ENCODE data around the gene ACVR2A. TPM values are rescaled to one million over a fixed set of nuclear protein-coding genes. Genes with fewer than 3 reads are reported as not detected.

The ACVR2A gene
- 5.7 and 6.8 TPM in 2 replicates for total RNA-seq (2014; rRNA removed; shearing (Covaris generic))
- polyA plus RNA-seq (2015; cell fraction: cytosol; rRNA removed) = 2.8 and 2.9 TPM in 2 replicates
- polyA plus RNA-seq (2015; cell fraction: nucleus; rRNA removed) = 7.9 and 8.9 TPM in 2 replicates

GRCh38 chr2:147844697-147845410 is at the start of gene ACVR2A:
Gene ACVR2A, plus strand, starts transcription at chr2:147845029. Its CDS starts 124 bp downstream, at chr2:147845153.
- DNase-seq (ENCODE audit: low read depth) = peak; percentile 51

GRCh38 chr2:147800316-147800715 is 44.5 kb upstream of the ACVR2A start:
- no peak for DNase-seq (ENCODE audit: low read depth)

DNA sequence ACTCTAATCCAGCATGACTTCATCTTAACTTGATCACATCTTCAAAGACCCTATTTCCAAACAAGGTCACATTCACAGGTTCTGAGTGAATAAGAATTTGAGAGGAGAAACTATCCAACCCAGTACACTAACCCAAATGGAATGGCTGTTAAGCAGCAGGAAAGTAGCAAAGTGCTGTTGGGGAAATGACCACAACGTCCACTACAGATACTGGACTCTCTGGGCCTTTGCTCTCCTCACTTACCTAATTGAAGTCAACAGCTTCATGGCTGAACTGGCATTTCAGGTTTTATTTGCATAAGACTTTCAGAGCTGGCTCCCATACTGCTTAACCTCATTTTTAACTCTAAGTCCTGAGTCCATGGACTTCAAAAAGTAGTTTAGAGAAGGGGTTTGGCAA is 38.0 kb upstream of the ACVR2A start:
- no peak for DNase-seq (ENCODE audit: low read depth)

DNA sequence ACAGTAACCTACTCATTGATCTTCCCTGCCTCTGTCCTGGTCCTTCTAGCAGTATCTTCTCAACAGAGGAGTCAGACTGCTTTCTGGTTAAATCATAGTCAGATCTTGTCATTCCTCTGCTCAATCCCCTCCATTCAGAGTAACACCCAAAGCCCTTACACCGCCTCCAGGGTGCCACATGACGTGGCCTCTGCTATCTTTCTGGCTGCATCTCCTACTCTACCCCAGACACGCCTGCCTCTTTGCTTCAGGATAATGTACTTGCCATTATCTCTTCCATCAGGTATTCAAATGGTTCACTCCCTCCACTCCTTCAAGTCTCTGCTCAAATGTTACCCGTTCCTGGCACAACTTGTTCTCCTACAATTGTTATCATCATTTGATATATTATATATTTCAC is 36.3 kb upstream of the ACVR2A start:
- DNase-seq (ENCODE audit: low read depth) = no peak

GRCh38 chr2:147810883-147811765 is 33.7 kb upstream of the ACVR2A start:
- DNase-seq (ENCODE audit: low read depth) = no peak

- DNase-seq (ENCODE audit: low read depth) = no peak
These were observed 26.1 kb upstream of the ACVR2A start for GRCh38 chr2:147818741-147819140.

GRCh38 chr2:147824620-147825019 is 20.2 kb upstream of the ACVR2A start:
- DNase-seq (ENCODE audit: low read depth) = no peak

- DNase-seq (ENCODE audit: low read depth) = no peak
These were observed 18.3 kb upstream of the ACVR2A start for GRCh38 chr2:147826278-147827087.

- no peak for DNase-seq (ENCODE audit: low read depth)
These were observed 17.8 kb upstream of the ACVR2A start for GRCh38 chr2:147827088-147827375.

DNA sequence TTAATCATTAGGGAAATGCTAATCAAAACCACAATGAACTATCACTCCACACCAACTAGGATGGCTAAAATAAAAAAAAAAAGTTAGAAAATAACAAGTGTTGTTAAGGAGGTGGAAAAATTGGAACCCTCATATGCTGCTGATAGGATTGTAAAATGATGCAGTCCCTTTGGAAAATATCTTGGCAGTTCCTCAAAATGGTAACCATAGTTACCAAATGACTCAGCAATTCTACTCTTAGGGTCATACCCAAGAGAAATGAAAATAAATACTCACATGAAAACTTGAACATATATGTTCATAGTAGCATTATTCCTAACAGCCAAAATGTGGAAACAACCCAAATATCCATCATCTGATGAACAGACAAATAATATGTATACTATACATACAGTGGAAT is 15.7 kb upstream of the ACVR2A start:
- DNase-seq (ENCODE audit: low read depth) = peak; percentile 79

DNA sequence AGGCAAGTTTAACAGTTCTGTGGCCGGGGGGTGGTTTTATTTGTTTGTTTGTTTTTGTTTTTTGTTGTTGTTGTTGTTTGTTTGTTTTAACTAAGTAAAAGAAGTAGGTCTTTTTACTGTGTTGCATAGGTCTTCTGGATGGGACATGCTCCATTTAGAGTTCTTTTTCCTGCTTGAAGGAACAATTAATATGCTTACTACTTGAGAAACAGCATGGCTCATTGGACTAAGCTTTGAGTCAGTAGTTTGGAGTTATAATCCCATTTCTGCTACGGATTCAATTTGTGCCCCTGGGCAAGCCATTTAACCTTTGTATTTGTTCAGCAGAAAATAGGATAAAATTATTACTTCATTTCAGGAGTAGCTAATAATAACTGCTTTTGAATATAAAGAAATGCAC is 8.7 kb upstream of the ACVR2A start:
- DNase-seq (ENCODE audit: low read depth) = no peak

DNA sequence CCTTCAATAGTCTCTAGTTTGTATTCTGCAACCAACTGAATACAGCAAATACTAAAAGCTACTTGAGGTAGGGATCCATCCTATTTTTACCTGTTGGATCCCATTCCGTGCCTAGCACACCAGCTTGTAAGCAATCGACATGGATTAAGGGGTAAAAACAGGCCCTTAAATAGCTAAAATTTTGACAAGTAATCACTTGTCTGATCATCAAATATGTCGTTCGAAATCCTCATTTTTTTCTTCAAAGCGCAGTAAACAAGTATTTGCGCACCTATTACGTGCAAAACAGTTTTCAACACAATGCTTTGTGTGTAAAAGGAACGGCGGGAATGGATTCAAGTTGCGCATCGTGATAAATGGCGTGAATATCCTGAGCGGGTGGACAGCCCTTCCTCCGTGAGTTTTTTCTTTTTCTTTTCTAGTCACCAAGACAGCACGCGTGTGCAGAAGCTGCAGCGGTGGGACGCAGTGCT is 1.4 kb upstream of the ACVR2A start:
- no peak for DNase-seq (ENCODE audit: low read depth)

DNA sequence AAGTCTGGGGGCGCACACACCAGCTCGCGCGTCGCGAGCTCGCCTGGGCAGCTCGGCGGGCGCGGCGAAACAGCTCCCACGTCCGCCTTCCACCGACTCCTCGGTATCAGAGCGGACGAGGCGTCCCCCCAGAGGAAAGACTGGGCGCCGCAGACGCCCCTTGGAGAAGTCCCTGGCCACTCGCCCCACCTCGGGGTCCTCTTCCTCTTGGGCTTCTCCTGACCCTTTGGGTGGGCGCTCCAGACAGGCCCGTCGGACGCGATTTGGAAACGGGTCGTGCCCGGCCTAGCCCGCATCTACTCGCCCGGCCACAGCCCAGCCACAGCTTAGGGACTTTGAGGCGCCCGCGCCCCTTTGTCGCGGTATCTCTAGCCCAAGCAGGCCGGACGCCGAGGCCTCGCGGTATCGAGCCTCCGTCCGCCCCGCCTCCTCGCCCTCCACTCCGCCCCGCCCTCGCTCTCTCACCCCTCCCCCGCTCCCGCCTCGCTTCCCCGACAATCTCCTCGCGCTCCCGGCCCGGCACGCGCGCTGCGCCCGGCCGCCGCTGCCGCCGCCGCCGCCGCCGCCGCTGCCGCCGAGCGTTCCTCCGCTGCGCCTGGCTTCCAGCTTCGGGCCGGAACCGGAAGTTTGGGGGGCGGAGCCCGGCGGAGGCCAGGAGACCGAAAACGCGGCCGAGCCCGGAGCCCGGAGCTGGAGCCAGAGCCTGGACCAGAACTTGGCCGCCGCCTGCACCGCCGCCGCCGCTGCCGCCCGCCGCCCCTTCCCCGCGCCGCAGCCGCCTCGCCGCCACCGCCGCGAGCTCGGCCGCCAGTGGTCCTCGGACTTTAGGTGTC is 749 bp upstream of the ACVR2A start:
- peak; percentile 75 for DNase-seq (ENCODE audit: low read depth)

DNA sequence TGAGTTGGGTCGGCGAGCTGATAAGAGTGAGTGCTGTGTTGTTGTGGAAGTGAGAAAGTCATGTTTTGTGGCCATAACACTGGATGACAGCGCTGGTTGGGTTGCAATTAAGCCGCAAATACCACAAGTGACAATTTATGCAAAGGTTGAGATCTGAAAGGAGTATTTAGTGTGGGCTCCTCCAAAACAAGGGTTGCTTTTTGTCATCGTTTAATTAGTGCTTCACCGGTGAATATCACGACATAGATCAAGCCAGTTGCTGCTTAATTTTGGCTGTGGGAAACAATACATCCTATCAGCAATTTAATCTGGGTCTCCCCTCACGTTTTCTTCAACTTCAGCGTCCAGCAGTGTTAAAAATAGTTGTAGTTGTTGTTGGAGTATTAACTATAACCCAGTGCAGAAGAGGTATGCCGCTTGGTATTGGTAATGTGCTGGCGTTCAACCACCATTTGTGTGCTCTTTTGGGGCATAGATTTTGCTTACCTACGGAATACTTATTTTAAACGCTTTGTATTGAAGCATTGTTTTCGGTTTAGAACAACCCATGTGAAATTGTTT is 662 bp downstream of the ACVR2A start:
- peak; percentile 11 for DNase-seq (ENCODE audit: low read depth)

DNA sequence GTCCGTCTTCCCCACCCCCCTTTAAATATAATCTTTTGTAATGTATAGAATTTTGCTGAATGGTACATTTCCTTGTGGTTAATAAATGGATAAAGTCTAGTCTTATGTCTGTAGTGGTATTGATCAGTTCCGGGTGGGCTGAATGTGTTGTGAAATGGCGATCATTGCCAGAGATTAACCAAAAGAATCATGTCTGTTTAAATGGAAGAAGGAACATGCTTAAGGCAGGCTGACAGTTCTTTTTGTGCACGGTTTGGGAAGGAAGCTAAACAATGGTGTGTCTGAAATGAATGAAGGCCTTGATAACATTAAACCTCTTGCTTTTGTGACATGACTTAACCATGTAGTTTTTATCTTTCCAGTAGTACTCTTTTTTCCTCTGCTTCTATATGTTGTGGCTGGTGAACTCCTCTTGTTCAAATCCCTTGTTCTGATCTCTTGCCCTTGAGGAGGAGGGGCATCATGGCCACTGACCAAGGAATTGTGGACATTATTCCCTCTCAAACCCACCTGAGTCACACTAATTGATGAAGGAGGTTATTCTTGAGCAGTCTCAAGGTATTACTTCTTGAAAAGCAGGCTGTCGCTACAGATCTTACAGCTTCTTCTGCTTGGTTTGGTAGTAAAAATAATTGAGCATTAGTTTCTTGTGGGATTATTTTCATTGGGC is 1.7 kb downstream of the ACVR2A start:
- DNase-seq (ENCODE audit: low read depth) = peak; percentile 11

GRCh38 chr2:147847746-147848391 is 3.0 kb downstream of the ACVR2A start:
- no peak for DNase-seq (ENCODE audit: low read depth)

DNA sequence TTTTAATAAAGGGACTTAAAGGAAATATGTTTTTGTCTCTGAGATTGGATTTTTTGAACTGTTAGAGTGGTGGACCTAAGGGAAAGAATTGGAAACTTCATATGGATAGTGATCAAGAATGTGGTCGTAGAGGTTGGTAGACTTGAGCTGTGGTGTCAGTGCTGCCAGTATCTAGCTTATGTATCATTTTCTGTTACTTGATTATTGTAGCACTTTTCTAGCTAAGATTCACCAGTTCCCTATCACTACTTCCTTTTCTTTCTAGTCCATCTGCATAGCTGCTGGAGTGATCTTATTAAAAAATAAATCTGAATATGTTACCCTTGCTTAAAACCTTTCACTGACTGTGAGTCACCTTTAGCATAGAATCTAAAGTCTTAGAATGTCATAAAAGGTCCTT is 6.0 kb downstream of the ACVR2A start:
- no peak for DNase-seq (ENCODE audit: low read depth)

DNA sequence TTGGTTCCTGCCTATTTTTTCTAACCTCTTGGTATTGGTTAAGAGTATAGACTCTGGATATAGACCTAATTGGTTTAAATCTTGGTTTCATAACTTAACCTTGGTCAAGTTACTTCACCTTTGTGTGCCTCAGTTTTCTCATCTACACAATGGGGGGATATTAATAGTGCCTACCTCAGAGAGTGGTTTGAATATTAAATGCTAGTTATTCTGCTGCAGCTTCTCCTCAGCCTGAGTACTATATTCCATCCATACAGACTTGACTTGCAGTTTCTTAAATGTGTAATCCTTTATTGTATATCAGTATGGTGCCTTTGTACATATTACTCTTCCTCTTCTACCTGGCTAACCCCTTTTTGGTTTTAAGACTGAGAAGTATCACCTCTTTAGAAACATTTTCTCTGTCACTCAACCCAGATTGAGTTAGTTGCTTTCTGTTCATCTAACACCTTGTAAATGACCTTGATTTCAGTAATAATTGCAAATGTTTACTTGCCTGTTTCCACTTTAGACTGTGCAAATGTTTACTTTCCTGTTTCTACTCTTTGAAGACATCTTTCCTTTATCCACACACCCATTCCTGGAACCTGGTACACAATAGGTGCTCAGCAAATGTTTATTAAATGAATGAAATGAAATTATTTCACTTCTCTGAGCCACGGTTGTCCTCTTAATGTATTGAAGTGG is 6.6 kb downstream of the ACVR2A start:
- DNase-seq (ENCODE audit: low read depth) = no peak
